ENCODE data around the gene SLC6A11. TPM values are rescaled to one million over a fixed set of nuclear protein-coding genes. Genes with fewer than 3 reads are reported as not detected.

SLC6A11 gene
- total RNA-seq, 2 experiments from 2014 or later = not detected

DNA sequence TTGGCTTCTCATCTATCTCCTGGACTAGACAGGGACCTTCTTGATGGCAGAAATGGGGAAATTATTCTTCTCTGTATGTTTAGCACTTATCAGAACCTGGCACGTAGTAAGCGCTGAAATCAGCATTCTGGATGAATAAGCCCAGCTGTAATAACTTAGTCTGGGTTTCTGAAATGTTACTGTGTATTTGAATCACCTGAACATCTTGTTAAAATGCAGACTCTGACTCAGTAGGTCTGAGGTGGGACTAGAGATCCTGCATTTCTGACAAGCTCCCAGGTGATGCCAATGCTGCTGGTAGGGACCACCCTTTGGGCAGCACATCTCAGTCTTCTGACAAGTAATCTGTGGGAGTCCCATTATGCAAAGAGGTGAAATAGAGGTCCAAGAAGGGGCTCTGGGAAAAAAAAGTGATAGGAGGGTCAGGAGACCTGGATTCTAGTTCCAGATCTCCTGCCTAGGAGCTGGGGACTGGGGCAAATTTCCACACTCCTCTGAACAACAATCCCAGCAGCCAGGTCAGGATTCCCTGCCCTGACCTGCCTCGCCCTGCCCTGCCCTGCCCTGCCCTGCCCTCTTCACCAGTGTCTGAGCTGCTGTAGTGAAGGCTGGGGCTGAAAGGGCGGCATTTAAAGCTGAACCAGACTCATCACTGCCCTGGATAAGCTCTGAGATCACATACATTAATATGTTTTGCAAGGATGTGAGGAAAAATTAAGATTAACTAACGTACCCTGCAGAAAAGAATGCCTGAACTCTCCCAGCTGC, 17.2 kb upstream of the SLC6A11 start:
- no peaks in the 10 kb centered on the region for H3K36me3 ChIP-seq (ENCODE audit: insufficient read depth, low read length)
- H3K79me2 ChIP-seq (ENCODE audit: insufficient read depth, low read depth, low read length) = no peaks in the 10 kb centered on the region
- H4K20me1 ChIP-seq (ENCODE audit: insufficient read depth, low read length) = no peaks in the 10 kb centered on the region
- no peak overlapping the region for H3K4me2 ChIP-seq (ENCODE audit: low read length)
- ChIA-PET POLR2A (no interaction called here), CTCF (ENCODE audit: unreplicated experiment) (no interaction called here)
- H3K4me1 ChIP-seq (ENCODE audit: insufficient read depth, low read length, poor library complexity, severe bottlenecking) = no peaks in the 10 kb centered on the region
- BruUV-seq (replicated peaks) = no TSS peak
- H3K9me2 ChIP-seq (ENCODE audit: insufficient read depth, low read length) = no peaks in the 10 kb centered on the region
- no peak overlapping the region for H3K27ac ChIP-seq (ENCODE audit: low read depth, low read length, poor library complexity, severe bottlenecking)
- no peak overlapping the region for H2AFZ ChIP-seq (ENCODE audit: low read length)
- TF ChIP-seq EZH2phosphoT487 (IDR thresholded peaks at IDR 0.05; ENCODE audit: borderline replicate concordance, low read depth, low read length) = no peak
- TF ChIP-seq, protein P1, sequence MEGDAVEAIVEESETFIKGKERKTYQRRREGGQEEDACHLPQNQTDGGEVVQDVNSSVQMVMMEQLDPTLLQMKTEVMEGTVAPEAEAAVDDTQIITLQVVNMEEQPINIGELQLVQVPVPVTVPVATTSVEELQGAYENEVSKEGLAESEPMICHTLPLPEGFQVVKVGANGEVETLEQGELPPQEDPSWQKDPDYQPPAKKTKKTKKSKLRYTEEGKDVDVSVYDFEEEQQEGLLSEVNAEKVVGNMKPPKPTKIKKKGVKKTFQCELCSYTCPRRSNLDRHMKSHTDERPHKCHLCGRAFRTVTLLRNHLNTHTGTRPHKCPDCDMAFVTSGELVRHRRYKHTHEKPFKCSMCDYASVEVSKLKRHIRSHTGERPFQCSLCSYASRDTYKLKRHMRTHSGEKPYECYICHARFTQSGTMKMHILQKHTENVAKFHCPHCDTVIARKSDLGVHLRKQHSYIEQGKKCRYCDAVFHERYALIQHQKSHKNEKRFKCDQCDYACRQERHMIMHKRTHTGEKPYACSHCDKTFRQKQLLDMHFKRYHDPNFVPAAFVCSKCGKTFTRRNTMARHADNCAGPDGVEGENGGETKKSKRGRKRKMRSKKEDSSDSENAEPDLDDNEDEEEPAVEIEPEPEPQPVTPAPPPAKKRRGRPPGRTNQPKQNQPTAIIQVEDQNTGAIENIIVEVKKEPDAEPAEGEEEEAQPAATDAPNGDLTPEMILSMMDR (conservative IDR thresholded peaks at IDR 0.05; ENCODE audit: low read length) = no peak
- H3K9me3 ChIP-seq (ENCODE audit: low read length) = no peaks in the 10 kb centered on the region
- H3K4me3 ChIP-seq (ENCODE audit: low read depth, low read length, poor library complexity, severe bottlenecking) = no peak overlapping the region
- no peak for DNase-seq (ENCODE audit: low spot score)
- intact Hi-C loops (cut with micrococcal nuclease; ENCODE audit: unreplicated experiment) = no loop called here

DNA sequence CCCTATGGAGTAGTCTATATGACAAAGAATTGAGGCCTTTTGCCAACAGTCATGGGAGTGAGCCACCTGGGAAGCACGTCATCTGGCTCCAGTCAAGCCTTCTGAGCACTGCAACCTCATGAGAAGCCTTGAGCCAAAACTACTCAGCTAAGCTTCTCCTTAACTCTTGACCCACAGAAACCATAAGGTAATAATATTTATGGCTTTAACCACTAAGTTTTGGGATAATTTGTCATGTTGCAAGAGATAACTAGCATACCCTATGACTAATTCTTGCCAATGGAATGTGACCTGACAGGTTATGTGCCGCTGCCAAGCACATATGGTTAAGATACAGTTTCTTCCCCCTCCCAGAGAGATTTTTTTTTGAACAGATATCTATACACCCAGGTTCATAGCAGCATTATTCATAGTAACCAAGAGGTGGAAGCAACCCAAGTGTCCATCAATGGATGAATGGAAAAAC, 11.8 kb upstream of the SLC6A11 start:
- Histone ChIP-seq H3K27ac (ENCODE audit: low read depth, low read length, poor library complexity, severe bottlenecking) (no peak overlapping the region), H2AFZ (ENCODE audit: low read length) (no peak overlapping the region), H3K4me1 (ENCODE audit: insufficient read depth, low read length, poor library complexity, severe bottlenecking) (no peaks in the 10 kb centered on the region), H3K4me2 (ENCODE audit: low read length) (no peak overlapping the region), H3K4me3 (ENCODE audit: low read depth, low read length, poor library complexity, severe bottlenecking) (no peak overlapping the region), H3K9me2 (ENCODE audit: insufficient read depth, low read length) (no peaks in the 10 kb centered on the region), H3K79me2 (ENCODE audit: insufficient read depth, low read depth, low read length) (no peaks in the 10 kb centered on the region), H3K36me3 (ENCODE audit: insufficient read depth, low read length) (no peaks in the 10 kb centered on the region), H4K20me1 (ENCODE audit: insufficient read depth, low read length) (no peaks in the 10 kb centered on the region), H3K9me3 (ENCODE audit: low read length) (no peaks in the 10 kb centered on the region)
- no TSS peak for BruUV-seq (replicated peaks)
- TF ChIP-seq, protein P1 (conservative IDR thresholded peaks at IDR 0.05; ENCODE audit: low read length) = no peak
- TF ChIP-seq EZH2phosphoT487 (IDR thresholded peaks at IDR 0.05; ENCODE audit: borderline replicate concordance, low read depth, low read length) = no peak
- DNase-seq (ENCODE audit: low spot score) = no peak
- ChIA-PET CTCF (ENCODE audit: unreplicated experiment) (no interaction called here), POLR2A (no interaction called here)
- intact Hi-C loops (cut with micrococcal nuclease; ENCODE audit: unreplicated experiment) = no loop called here

DNA sequence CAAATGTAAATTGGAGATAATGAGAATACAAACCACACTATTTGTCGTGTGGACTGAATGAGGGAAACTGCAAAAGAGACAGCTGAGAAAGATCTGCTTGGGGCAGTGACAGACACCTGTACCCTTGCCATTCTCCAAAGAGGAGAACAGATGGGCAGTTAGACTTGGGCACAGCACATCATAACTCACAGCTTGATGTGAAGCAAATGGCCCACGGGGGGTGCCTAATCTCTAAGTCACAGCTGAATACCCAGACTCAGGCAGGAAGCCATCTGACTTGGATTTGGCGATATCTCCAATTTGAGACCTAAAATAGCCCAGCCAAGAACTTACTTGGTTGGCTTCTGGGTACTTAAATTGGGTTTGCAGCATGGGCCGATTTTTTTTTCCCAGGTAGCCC, 10.0 kb upstream of the SLC6A11 start:
- Histone ChIP-seq H3K36me3 (ENCODE audit: insufficient read depth, low read length) (no peaks in the 10 kb centered on the region), H2AFZ (ENCODE audit: low read length) (no peak overlapping the region), H4K20me1 (ENCODE audit: insufficient read depth, low read length) (no peaks in the 10 kb centered on the region), H3K4me1 (ENCODE audit: insufficient read depth, low read length, poor library complexity, severe bottlenecking) (no peaks in the 10 kb centered on the region), H3K9me3 (ENCODE audit: low read length) (no peaks in the 10 kb centered on the region), H3K79me2 (ENCODE audit: insufficient read depth, low read depth, low read length) (no peaks in the 10 kb centered on the region), H3K4me2 (ENCODE audit: low read length) (no peak overlapping the region), H3K9me2 (ENCODE audit: insufficient read depth, low read length) (no peaks in the 10 kb centered on the region), H3K27ac (ENCODE audit: low read depth, low read length, poor library complexity, severe bottlenecking) (no peak overlapping the region), H3K4me3 (ENCODE audit: low read depth, low read length, poor library complexity, severe bottlenecking) (no peak overlapping the region)
- no peak for TF ChIP-seq EZH2phosphoT487 (IDR thresholded peaks at IDR 0.05; ENCODE audit: borderline replicate concordance, low read depth, low read length)
- TF ChIP-seq, protein P1 (conservative IDR thresholded peaks at IDR 0.05; ENCODE audit: low read length) = no peak
- intact Hi-C loops (cut with micrococcal nuclease; ENCODE audit: unreplicated experiment) = no loop called here
- DNase-seq (ENCODE audit: low spot score) = no peak
- BruUV-seq (replicated peaks) = no TSS peak
- CTCF ChIA-PET (ENCODE audit: unreplicated experiment) = interaction anchor here (0.5 kb wide), 1 partner anchor 127 kb away, joined by 3 read pairs; no protein-coding TSS in a partner anchor
- POLR2A ChIA-PET = no interaction called here

Measured in OCI-LY7 (cell line).